Keratinocyte (primary cell): ENCODE measurements around the gene THBS2.

Experiments used
- CTCF ChIP-seq, 3 experiments: IDR thresholded peaks in 1 of 3; conservative IDR thresholded peaks in 1 of 3; optimal IDR thresholded peaks in 1 of 3; 2 replicates in 2 of 3; 3 replicates in 1 of 3; pipeline versions ENCODE3 to v1.5.1; 2011; ENCODE audit warnings: low read length in 3 of 3, mild to moderate bottlenecking in 3 of 3, moderate library complexity in 2 of 3, control low read depth in 1 of 3, inconsistent platforms in 1 of 3; ENCODE audit not compliant: insufficient read depth in 2 of 3; ENCODE audit errors: extremely low read depth in 1 of 3
- EZH2 ChIP-seq: IDR thresholded peaks from one replicate; pipeline ENCODE4 v1.6.1; 2012; ENCODE audit warnings: inconsistent platforms, mild to moderate bottlenecking, low read length, moderate library complexity

GRCh38 chr6:169223006-169223405 lies 30.6 kb downstream of the THBS2 start:
- TF ChIP-seq CTCF (optimal IDR thresholded peaks at IDR 0.05 in 1 of 3, IDR thresholded peaks at IDR 0.05 in 1 of 3, conservative IDR thresholded peaks at IDR 0.05 in 1 of 3; ENCODE audit: extremely low read depth in 1 of 3, insufficient read depth in 2 of 3, low read length in 3 of 3) (no peak), EZH2 (no peak)
